Measurements from ENCODE around the gene CPVL. TPM values are rescaled to one million over a fixed set of nuclear protein-coding genes. Genes with fewer than 3 reads are reported as not detected.

The CPVL gene
- polyA plus RNA-seq, 2 of the 4 experiments (the other 2 are of a cell fraction), result 0.05 TPM; not detected in 1

DNA sequence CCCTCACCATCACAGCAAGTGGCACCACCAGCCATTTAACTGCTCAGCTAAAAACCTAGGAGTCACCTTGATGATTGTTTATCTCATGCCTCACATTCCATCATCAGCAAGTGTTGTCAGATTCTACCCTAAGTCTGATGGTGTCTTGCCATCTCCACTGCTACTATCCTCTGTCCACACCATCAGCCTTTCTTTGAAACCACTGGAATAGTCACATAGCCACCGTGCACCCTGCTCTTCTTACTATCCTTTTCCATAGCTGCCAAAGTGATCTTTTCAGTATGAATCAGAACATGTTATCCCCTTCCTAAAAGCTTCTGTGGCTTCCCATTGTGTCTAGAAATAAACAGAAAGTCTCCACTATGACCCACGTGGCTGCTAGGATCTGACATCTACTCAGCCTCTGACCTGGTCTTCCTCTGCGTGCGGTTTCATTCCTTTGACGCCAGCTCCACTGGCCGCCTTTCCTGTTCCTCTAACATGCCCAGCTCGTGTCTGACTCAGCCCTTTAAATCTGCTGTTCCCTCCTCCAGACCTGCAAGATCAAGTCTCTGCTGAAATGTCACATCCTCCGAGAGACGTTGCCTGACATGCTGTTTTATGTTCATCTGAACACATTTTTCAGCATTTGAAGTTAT, 31.7 kb upstream of the CPVL start:
- FAIRE-seq, result no peak
- Histone ChIP-seq H3K4me1 (no peaks in the 10 kb centered on the region), H3K4me3 (no peak overlapping the region), H3K4me2 (no peak overlapping the region), H3K9me3 (no peaks in the 10 kb centered on the region), H3K27ac (no peak overlapping the region)
- TF ChIP-seq ESRRA (IDR thresholded peaks at IDR 0.05; ENCODE audit: borderline replicate concordance, low read length), result no peak
- no peak for TF ChIP-seq HOXB13 (CRISPR knock-in tag; IDR thresholded peaks at IDR 0.05; ENCODE audit: low read depth)
- TF ChIP-seq NR3C1 (IDR thresholded peaks at IDR 0.05), result no peak
- TF ChIP-seq, protein P1, sequence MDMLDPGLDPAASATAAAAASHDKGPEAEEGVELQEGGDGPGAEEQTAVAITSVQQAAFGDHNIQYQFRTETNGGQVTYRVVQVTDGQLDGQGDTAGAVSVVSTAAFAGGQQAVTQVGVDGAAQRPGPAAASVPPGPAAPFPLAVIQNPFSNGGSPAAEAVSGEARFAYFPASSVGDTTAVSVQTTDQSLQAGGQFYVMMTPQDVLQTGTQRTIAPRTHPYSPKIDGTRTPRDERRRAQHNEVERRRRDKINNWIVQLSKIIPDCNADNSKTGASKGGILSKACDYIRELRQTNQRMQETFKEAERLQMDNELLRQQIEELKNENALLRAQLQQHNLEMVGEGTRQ (IDR thresholded peaks at IDR 0.05), result no peak
- no peak for TF ChIP-seq NFE2L2 (conservative IDR thresholded peaks at IDR 0.05; ENCODE audit: low read length)
- TF ChIP-seq ZC3H11A (IDR thresholded peaks at IDR 0.05), result no peak
- TF ChIP-seq FOXS1 (CRISPR knock-in tag; IDR thresholded peaks at IDR 0.05), result no peak
- TF ChIP-seq EHF (CRISPR knock-in tag; IDR thresholded peaks at IDR 0.05), result no peak
- TF ChIP-seq, protein P2, sequence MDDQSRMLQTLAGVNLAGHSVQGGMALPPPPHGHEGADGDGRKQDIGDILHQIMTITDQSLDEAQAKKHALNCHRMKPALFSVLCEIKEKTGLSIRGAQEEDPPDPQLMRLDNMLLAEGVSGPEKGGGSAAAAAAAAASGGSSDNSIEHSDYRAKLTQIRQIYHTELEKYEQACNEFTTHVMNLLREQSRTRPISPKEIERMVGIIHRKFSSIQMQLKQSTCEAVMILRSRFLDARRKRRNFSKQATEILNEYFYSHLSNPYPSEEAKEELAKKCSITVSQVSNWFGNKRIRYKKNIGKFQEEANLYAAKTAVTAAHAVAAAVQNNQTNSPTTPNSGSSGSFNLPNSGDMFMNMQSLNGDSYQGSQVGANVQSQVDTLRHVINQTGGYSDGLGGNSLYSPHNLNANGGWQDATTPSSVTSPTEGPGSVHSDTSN (IDR thresholded peaks at IDR 0.05), result no peak
- TF ChIP-seq RARB (CRISPR knock-in tag; IDR thresholded peaks at IDR 0.05), result no peak
- TF ChIP-seq SREBF2 (IDR thresholded peaks at IDR 0.05), result no peak
- TF ChIP-seq MAFK (IDR thresholded peaks at IDR 0.05; ENCODE audit: partially characterized antibody), result no peak
- TF ChIP-seq BHLHE40 (IDR thresholded peaks at IDR 0.05; ENCODE audit: low read depth, low read length), result no peak
- no peak for TF ChIP-seq KDM1A (IDR thresholded peaks at IDR 0.05; ENCODE audit: low read depth)
- TF ChIP-seq, protein P3, sequence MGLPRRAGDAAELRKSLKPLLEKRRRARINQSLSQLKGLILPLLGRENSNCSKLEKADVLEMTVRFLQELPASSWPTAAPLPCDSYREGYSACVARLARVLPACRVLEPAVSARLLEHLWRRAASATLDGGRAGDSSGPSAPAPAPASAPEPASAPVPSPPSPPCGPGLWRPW (IDR thresholded peaks at IDR 0.05), result no peak
- ChIA-PET POLR2A (no interaction called here), CTCF (interaction anchor here (1.3 kb wide), 1 partner anchor 12 kb away, joined by 4 read pairs; no protein-coding TSS in a partner anchor)
- 33% methylated on average over 9 of the region's 9 CpGs for WGBS (ENCODE audit: missing lambda C conversion rate)
- no peak for DNase-seq (ENCODE audit: low read depth in 1 of 2, low spot score in 1 of 2)
- no peak for ATAC-seq

- Histone ChIP-seq H3K4me2 (no peak overlapping the region), H3K4me3 (no peak overlapping the region), H3K4me1 (no peaks in the 10 kb centered on the region), H3K9me3 (no peaks in the 10 kb centered on the region), H3K27ac (no peak overlapping the region)
- no peak for DNase-seq (ENCODE audit: low read depth in 1 of 2, low spot score in 1 of 2)
- no peak for TF ChIP-seq FOXS1 (CRISPR knock-in tag; IDR thresholded peaks at IDR 0.05)
- TF ChIP-seq, protein P3 (IDR thresholded peaks at IDR 0.05), result no peak
- no peak for TF ChIP-seq NR3C1 (IDR thresholded peaks at IDR 0.05)
- TF ChIP-seq, protein P4, sequence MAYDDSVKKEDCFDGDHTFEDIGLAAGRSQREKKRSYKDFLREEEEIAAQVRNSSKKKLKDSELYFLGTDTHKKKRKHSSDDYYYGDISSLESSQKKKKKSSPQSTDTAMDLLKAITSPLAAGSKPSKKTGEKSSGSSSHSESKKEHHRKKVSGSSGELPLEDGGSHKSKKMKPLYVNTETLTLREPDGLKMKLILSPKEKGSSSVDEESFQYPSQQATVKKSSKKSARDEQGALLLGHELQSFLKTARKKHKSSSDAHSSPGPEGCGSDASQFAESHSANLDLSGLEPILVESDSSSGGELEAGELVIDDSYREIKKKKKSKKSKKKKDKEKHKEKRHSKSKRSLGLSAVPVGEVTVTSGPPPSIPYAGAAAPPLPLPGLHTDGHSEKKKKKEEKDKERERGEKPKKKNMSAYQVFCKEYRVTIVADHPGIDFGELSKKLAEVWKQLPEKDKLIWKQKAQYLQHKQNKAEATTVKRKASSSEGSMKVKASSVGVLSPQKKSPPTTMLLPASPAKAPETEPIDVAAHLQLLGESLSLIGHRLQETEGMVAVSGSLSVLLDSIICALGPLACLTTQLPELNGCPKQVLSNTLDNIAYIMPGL (CRISPR knock-in tag; IDR thresholded peaks at IDR 0.05; ENCODE audit: borderline replicate concordance), result no peak
- TF ChIP-seq NFE2L2 (conservative IDR thresholded peaks at IDR 0.05; ENCODE audit: low read length), result no peak
- TF ChIP-seq HOXB13 (CRISPR knock-in tag; IDR thresholded peaks at IDR 0.05; ENCODE audit: low read depth), result no peak
- no peak for TF ChIP-seq ZSCAN20 (CRISPR knock-in tag; IDR thresholded peaks at IDR 0.05)
- no peak for TF ChIP-seq JUN (IDR thresholded peaks at IDR 0.05)
- no peak for TF ChIP-seq MAZ (IDR thresholded peaks at IDR 0.05; ENCODE audit: borderline replicate concordance, low read depth, low read length)
- TF ChIP-seq REST (IDR thresholded peaks at IDR 0.05), result no peak
- no peak for TF ChIP-seq KDM5A (IDR thresholded peaks at IDR 0.05)
- no peak for TF ChIP-seq MAFK (IDR thresholded peaks at IDR 0.05; ENCODE audit: partially characterized antibody)
- TF ChIP-seq EHF (CRISPR knock-in tag; IDR thresholded peaks at IDR 0.05), result no peak
- no peak for TF ChIP-seq HOXB5 (CRISPR knock-in tag; IDR thresholded peaks at IDR 0.05)
- TF ChIP-seq ATOH8 (CRISPR knock-in tag; IDR thresholded peaks at IDR 0.05; ENCODE audit: low read depth), result no peak
- TF ChIP-seq MAX (IDR thresholded peaks at IDR 0.05), result no peak
- TF ChIP-seq TP53 (CRISPR knock-in tag; IDR thresholded peaks at IDR 0.05), result no peak
- TF ChIP-seq, protein P1 (IDR thresholded peaks at IDR 0.05), result no peak
- no peak for TF ChIP-seq POLR2A (IDR thresholded peaks at IDR 0.05; ENCODE audit: low read length)
- FAIRE-seq, result no peak
- WGBS (ENCODE audit: missing lambda C conversion rate), result 14% methylated on average over 3 of the region's 3 CpGs
- ChIA-PET CTCF (interaction anchor here (1.1 kb wide), 2 partner anchors 15 to 67 kb away, joined by 3 read pairs; no protein-coding TSS in a partner anchor), POLR2A (no interaction called here)
- no peak for ATAC-seq
Observed at GRCh38 chr7:29173458-29173857, 27.1 kb upstream of the CPVL start.

All from A549 (cell line).